Naive B cell (primary cell): Measurements from ENCODE around the gene PLCXD1. TPM values are rescaled to one million over a fixed set of nuclear protein-coding genes. Genes with fewer than 3 reads are reported as not detected.

Experiments used
- ATAC-seq, 2 donors: fragments of 150-1000 bp; cut with Tn5 transposase; 2 replicates each; pipeline ENCODE4 v1.10.0; 2021; ENCODE audit warnings: low read depth in 2 of 2, mild to moderate bottlenecking in 2 of 2, moderate library complexity in 2 of 2
- DNase-seq: peaks from one replicate; pipeline ENCODE4 v3.0.0; 2022
- H3K27ac Mint-ChIP-seq, 6 donors: one replicate each; pipeline ENCODE4 v1.8.0; 2020 to 2022; ENCODE audit warnings: mild to moderate bottlenecking in 6 of 6, mixed read lengths in 6 of 6, moderate library complexity in 5 of 6, inconsistent platforms in 2 of 6
- H3K27me3 Mint-ChIP-seq, 3 donors: one replicate each; pipeline ENCODE4 v1.8.0; 2021 to 2022; ENCODE audit warnings: mixed read lengths in 3 of 3, mild to moderate bottlenecking in 1 of 3
- H3K36me3 Mint-ChIP-seq, 2 donors: one replicate each; pipeline ENCODE4 v1.8.0; 2020 to 2022; ENCODE audit warnings: mixed read lengths in 2 of 2, inconsistent platforms in 1 of 2, mild to moderate bottlenecking in 1 of 2
- H3K4me1 Mint-ChIP-seq, 3 donors: one replicate each; pipeline ENCODE4 v1.8.0; 2020 to 2022; ENCODE audit warnings: mixed read lengths in 3 of 3, inconsistent platforms in 1 of 3, mild to moderate bottlenecking in 1 of 3, moderate library complexity in 1 of 3
- H3K4me3 Mint-ChIP-seq, 8 donors: one replicate each; pipeline ENCODE4 v1.8.0; 2020 to 2022; ENCODE audit warnings: mild to moderate bottlenecking in 8 of 8, mixed read lengths in 8 of 8, moderate library complexity in 8 of 8, inconsistent platforms in 2 of 8
- H3K9me3 Mint-ChIP-seq, 7 donors: one replicate each; pipeline ENCODE4 v1.8.0; 2020 to 2022; ENCODE audit warnings: mixed read lengths in 7 of 7, mild to moderate bottlenecking in 5 of 7, inconsistent platforms in 2 of 7, moderate library complexity in 1 of 7
- polyA plus RNA-seq, 6 donors: library from polyadenylated mRNA; unstranded; fragments of 300-500 nt; fragmentation: Illumina TruSeq; gene quantifications; one replicate each; pipeline ENCODE4 v1.2.3, GENCODE V29; 2021; ENCODE audit warnings: low read depth in 6 of 6

The PLCXD1 gene
- polyA plus RNA-seq, 6 donors from 2014 or later, result 2.6 to 6.5 (median 4.8) TPM; not detected in 1

GRCh38 chrX:332916-333610, 51.9 kb downstream of the PLCXD1 start:
- no peak for ATAC-seq
- Mint-ChIP-seq H3K27ac (no peak overlapping the region), H3K4me3 (no peak overlapping the region), H3K9me3 (peaks cover 0 to 2% (median 0%) of the 10 kb centered on the region in 7 donors), H3K36me3 (peaks cover 6 to 10% of the 10 kb centered on the region in 2 donors), H3K27me3 (peaks cover 0 to 6% (median 0%) of the 10 kb centered on the region in 3 donors), H3K4me1 (peaks cover 8 to 10% (median 9%) of the 10 kb centered on the region in 3 donors)
- DNase-seq, result no peak

GRCh38 chrX:333611-334311, 52.6 kb downstream of the PLCXD1 start:
- ATAC-seq (no peak), DNase-seq (no peak)
- Mint-ChIP-seq H3K36me3 (peaks cover 6 to 10% of the 10 kb centered on the region in 2 donors), H3K4me3 (no peak overlapping the region), H3K27ac (no peak overlapping the region), H3K4me1 (peaks cover 8 to 10% (median 9%) of the 10 kb centered on the region in 3 donors), H3K9me3 (peaks cover 0 to 2% (median 0%) of the 10 kb centered on the region in 7 donors), H3K27me3 (peaks cover 0 to 6% (median 0%) of the 10 kb centered on the region in 3 donors)

GRCh38 chrX:334331-334891, 53.2 kb downstream of the PLCXD1 start:
- H3K4me1 Mint-ChIP-seq, result peaks cover 5 to 10% (median 9%) of the 10 kb centered on the region in 3 donors
- peaks cover 0 to 2% (median 0%) of the 10 kb centered on the region in 7 donors for H3K9me3 Mint-ChIP-seq
- DNase-seq, result no peak
- no peak for ATAC-seq
- no peak overlapping the region for H3K4me3 Mint-ChIP-seq
- no peak overlapping the region for H3K27ac Mint-ChIP-seq
- peaks cover 0 to 3% (median 0%) of the 10 kb centered on the region in 3 donors for H3K27me3 Mint-ChIP-seq
- peaks cover 6 to 10% of the 10 kb centered on the region in 2 donors for H3K36me3 Mint-ChIP-seq

- no peak overlapping the region for H3K4me3 Mint-ChIP-seq
These were observed 54.0 kb downstream of the PLCXD1 start for GRCh38 chrX:334971-335757.

GRCh38 chrX:335758-336155, 54.6 kb downstream of the PLCXD1 start:
- no peak overlapping the region for H3K4me3 Mint-ChIP-seq
- no peak for DNase-seq
- peaks cover 4 to 10% (median 9%) of the 10 kb centered on the region in 3 donors for H3K4me1 Mint-ChIP-seq
- peaks cover 6 to 10% of the 10 kb centered on the region in 2 donors for H3K36me3 Mint-ChIP-seq
- no peak overlapping the region for H3K27ac Mint-ChIP-seq
- no peak for ATAC-seq
- peaks cover 0 to 2% (median 0%) of the 10 kb centered on the region in 7 donors for H3K9me3 Mint-ChIP-seq
- no peaks in the 10 kb centered on the region for H3K27me3 Mint-ChIP-seq

More at GRCh38 chrX:334971-335757, 54.0 kb downstream of the PLCXD1 start:
- no peaks in the 10 kb centered on the region for H3K27me3 Mint-ChIP-seq
- H3K36me3 Mint-ChIP-seq, result peaks cover 6 to 10% of the 10 kb centered on the region in 2 donors
- peaks cover 4 to 10% (median 9%) of the 10 kb centered on the region in 3 donors for H3K4me1 Mint-ChIP-seq
- DNase-seq (no peak), ATAC-seq (no peak)
- peaks cover 0 to 2% (median 0%) of the 10 kb centered on the region in 7 donors for H3K9me3 Mint-ChIP-seq
- no peak overlapping the region for H3K27ac Mint-ChIP-seq

- peaks cover 0 to 2% (median 0%) of the 10 kb centered on the region in 7 donors for H3K9me3 Mint-ChIP-seq
- peak overlapping the region in 1 of 8 donors; percentile 15 for H3K4me3 Mint-ChIP-seq
- no peaks in the 10 kb centered on the region for H3K27me3 Mint-ChIP-seq
- peaks cover 6 to 11% of the 10 kb centered on the region in 2 donors for H3K36me3 Mint-ChIP-seq
- H3K4me1 Mint-ChIP-seq, result peaks cover 4 to 10% (median 9%) of the 10 kb centered on the region in 3 donors
- no peak for ATAC-seq
- H3K27ac Mint-ChIP-seq, result peak overlapping the region in 1 of 6 donors; percentile 27
- DNase-seq, result no peak
These were observed 55.0 kb downstream of the PLCXD1 start for GRCh38 chrX:336227-336626.

- H3K36me3 Mint-ChIP-seq, result peaks cover 6 to 23% of the 10 kb centered on the region in 2 donors
- DNase-seq, result no peak
- H3K27me3 Mint-ChIP-seq, result no peaks in the 10 kb centered on the region
- ATAC-seq, result no peak
- H3K9me3 Mint-ChIP-seq, result peaks cover 0 to 2% (median 0%) of the 10 kb centered on the region in 7 donors
- H3K4me3 Mint-ChIP-seq, result no peak overlapping the region
- H3K27ac Mint-ChIP-seq, result peak overlapping the region in 2 of 6 donors; percentile 28 to 87
- peaks cover 3 to 5% (median 4%) of the 10 kb centered on the region in 3 donors for H3K4me1 Mint-ChIP-seq
These were observed 56.2 kb downstream of the PLCXD1 start for GRCh38 chrX:337331-337831.

GRCh38 chrX:338281-338835, 57.2 kb downstream of the PLCXD1 start:
- ATAC-seq (no peak), DNase-seq (no peak)
- Mint-ChIP-seq H3K36me3 (peaks cover 6 to 23% of the 10 kb centered on the region in 2 donors), H3K27ac (peak overlapping the region in 1 of 6 donors; percentile 15), H3K4me3 (no peak overlapping the region), H3K9me3 (peaks cover 0 to 2% (median 0%) of the 10 kb centered on the region in 7 donors), H3K27me3 (no peaks in the 10 kb centered on the region), H3K4me1 (peaks cover 3 to 5% (median 4%) of the 10 kb centered on the region in 3 donors)

- H3K9me3 Mint-ChIP-seq, result peaks cover 0 to 2% (median 0%) of the 10 kb centered on the region in 7 donors
- peaks cover 3 to 5% (median 4%) of the 10 kb centered on the region in 3 donors for H3K4me1 Mint-ChIP-seq
- peaks cover 6 to 23% of the 10 kb centered on the region in 2 donors for H3K36me3 Mint-ChIP-seq
- H3K4me3 Mint-ChIP-seq, result no peak overlapping the region
- no peak for DNase-seq
- no peaks in the 10 kb centered on the region for H3K27me3 Mint-ChIP-seq
- peak overlapping the region in 1 of 6 donors; percentile 50 for H3K27ac Mint-ChIP-seq
- ATAC-seq, result no peak
These were observed 57.7 kb downstream of the PLCXD1 start for GRCh38 chrX:338836-339400.

- DNase-seq (no peak), ATAC-seq (no peak)
- H3K9me3 Mint-ChIP-seq, result peaks cover 0 to 2% (median 0%) of the 10 kb centered on the region in 7 donors
- no peaks in the 10 kb centered on the region for H3K27me3 Mint-ChIP-seq
- H3K36me3 Mint-ChIP-seq, result peaks cover 6 to 23% of the 10 kb centered on the region in 2 donors
- H3K4me1 Mint-ChIP-seq, result peaks cover 4 to 8% (median 4%) of the 10 kb centered on the region in 3 donors
- H3K27ac Mint-ChIP-seq, result no peak overlapping the region
- H3K4me3 Mint-ChIP-seq, result no peak overlapping the region
These were observed 58.9 kb downstream of the PLCXD1 start for GRCh38 chrX:340121-340520.

GRCh38 chrX:340641-341423, 59.7 kb downstream of the PLCXD1 start:
- no peak for ATAC-seq
- peaks cover 0 to 2% (median 0%) of the 10 kb centered on the region in 7 donors for H3K9me3 Mint-ChIP-seq
- no peak overlapping the region for H3K4me3 Mint-ChIP-seq
- no peak for DNase-seq
- peak overlapping the region in 2 of 6 donors; percentile 20 to 53 for H3K27ac Mint-ChIP-seq
- H3K4me1 Mint-ChIP-seq, result peaks cover 4 to 9% (median 6%) of the 10 kb centered on the region in 3 donors
- H3K27me3 Mint-ChIP-seq, result no peaks in the 10 kb centered on the region
- peaks cover 6 to 23% of the 10 kb centered on the region in 2 donors for H3K36me3 Mint-ChIP-seq
